T-helper 22 cell (primary cell): ENCODE data around the gene LTBP3.
"Not testable (repeated sequence)": the region's sequence is repeated elsewhere in the genome, so short reads cannot be mapped to it uniquely, and the experiment has no call there.

Experiments
- DNase-seq: peaks from one replicate; pipeline ENCODE4 v3.0.0-alpha.2; 2020; ENCODE audit warnings: low read depth

LTBP3 gene

DNA sequence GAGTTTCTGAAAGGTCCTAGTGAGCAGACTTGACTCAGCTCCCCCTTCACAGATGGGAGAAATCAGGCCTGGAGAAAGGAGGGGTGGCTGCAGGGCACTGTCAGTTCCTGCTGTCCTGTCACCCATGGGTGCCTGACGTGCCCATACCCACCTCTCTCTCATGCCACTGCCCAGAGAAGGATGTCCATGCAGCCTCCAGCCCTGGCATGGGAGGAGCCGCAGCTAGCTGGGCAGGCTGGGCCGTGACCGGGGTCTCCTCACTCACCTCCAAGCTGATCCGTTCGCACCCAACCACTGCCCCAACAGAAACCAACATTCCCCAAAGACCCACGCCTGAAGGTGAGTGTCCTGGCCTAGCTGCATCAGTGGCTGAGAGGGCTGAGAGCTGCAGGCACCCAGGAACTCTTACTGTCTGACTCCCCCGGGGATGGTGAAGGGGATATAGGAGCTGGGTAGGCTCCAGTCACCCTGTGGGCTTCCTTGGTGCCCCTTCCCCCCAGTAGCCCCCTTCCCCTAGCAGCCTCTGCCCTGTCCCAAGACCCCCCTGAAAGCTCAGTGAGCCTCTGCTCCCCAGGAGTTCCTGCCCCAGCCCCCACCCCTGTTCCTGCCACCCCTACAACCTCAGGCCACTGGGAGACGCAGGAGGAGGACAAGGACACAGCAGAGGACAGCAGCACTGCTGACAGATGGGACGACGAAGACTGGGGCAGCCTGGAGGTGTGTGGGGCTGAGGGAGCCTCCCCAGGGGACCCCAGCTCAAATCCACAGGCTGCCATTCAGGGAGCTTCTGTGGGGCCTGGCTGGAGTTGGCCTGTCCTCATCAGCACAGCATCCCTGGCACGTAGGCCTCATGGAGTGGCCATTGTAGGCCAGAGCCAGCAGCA, 21.5 kb downstream of the LTBP3 start:
- no peak for DNase-seq

DNA sequence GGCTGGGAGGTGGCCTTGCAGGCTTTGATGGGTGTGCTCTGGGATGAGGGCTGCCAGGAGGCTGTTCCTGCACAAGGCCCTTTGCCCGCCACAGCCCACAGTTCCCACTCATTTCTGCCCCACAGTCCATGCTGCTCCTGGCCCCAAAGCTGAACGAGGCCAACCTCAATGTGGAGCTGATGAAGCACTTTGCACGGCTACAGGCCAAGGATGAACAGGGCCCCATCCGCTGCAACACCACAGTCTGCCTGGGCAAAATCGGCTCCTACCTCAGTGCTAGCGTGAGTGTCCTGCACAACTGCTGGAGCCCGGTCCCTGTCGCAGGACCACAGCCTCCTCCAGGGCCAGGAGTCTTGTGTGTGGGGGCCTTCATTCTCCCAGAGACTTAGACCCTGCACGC, 23.1 kb downstream of the LTBP3 start:
- no peak for DNase-seq

DNA sequence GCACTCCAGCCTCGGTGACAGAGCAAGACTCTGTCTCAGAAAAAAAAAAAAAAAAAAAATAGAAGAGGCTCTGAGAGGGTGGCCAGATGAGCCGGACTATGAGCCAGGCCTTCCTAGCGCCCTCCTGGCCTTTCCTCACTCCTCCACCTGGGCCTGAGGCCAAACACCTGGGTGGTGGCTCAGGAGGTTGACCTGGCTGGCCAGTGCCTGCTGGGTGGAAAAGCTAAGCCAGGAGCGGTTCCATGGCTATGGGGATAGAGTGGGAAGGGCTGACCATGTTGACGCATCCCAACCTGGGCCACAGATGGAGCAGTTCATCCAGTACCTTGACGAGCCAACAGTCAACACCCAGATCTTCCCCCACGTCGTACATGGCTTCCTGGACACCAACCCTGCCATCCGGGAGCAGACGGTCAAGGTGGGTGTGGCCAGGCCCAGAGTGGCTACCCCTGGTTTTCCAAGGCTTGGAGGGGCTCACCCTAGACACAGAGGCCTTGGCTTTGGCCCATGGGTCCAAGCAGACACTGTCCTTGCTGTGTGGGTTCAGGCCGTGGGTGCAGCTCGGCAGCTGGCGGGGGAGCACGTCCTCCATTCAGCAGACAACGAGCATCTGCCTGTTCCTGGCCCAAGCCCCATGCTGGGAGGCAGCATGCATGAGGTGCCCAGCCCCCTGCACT, 25.6 kb downstream of the LTBP3 start:
- DNase-seq = no peak

DNA sequence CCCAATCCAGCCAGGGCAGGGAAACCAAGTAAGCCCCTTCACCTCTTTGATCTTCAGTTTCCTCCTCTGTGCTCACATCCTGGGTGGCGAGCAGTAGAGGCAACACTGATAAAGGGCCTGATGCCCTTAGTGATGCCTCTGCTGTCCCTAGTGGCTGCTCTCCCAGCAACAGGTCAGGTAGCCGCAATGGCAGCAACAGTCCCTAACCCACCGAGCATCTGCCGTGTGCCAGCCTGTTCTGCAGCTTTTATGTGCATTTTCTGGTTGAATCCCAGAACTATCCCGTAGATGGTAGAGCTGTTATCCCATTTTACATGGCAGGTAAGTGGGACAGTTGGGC, 28.0 kb downstream of the LTBP3 start:
- DNase-seq = no peak

DNA sequence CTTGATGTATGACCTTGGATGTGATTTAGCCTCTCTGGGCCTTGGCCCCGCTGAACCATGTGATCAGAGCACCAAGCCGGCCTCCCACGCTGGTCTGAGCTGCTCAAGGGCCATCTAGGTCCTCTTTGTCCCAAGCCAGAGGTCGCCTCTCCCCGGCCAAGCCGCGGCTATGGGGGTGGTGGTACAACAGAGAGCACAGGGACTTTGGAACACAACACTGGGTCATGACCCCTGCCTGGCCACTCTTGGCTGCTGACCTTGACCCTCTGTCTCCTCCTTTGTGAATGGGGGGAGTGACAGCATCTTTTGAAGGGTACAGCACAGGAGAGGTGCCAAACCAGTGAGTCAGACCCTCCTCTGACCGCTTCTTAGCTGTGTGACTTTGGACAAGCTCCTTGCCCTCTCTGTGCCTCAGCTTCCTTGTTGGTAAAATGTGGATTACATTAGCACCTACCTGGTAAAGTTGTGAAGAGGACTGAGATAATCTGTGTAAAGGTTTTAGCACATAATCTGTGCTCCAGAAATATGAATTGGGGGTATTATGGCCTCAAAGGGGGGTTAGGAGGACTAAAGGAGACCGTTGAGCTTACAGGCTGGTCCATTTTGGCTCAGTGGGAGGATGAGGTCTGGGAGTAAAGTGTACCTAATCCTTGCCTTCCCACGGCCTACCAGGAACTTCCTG, 28.5 kb downstream of the LTBP3 start:
- no peak for DNase-seq

DNA sequence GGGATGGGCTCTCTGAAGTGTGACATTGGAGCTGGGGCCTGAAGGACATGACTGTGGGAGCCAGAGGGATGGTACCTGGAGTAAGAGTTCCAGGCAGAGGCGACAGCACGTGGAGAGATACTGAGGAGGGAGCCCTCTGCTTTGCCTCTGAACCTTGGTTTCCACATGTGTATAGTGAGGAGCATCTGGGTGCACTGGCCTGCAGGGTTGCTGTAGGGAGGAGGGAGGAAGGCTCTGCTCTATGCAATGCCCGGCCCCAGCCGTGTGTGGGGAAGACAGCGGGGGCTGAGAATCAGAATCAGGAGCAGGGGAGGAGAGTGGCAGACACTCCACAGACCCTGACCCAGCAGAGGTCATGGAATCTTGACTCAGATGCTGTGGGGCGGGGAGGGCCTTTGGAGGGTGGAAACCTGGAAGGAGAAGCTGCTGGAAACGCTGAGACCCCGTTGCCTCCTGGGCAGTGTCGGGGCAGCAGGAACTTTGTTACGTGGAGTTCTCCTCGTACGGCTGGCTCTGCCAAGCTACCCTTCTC, 29.3 kb downstream of the LTBP3 start:
- DNase-seq = no peak

DNA sequence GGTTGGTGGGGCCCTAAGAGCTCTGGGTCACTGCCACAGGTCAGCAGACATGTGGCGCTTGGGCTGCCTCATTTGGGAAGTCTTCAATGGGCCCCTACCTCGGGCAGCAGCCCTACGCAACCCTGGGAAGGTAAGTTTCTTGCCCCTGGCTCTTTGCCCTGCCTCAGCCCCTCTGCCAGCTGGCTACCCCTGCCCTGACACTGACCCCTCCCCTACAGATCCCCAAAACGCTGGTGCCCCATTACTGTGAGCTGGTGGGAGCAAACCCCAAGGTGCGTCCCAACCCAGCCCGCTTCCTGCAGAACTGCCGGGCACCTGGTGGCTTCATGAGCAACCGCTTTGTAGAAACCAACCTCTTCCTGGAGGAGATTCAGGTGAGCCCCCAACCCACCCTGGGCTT, 31.4 kb downstream of the LTBP3 start:
- DNase-seq = no peak

DNA sequence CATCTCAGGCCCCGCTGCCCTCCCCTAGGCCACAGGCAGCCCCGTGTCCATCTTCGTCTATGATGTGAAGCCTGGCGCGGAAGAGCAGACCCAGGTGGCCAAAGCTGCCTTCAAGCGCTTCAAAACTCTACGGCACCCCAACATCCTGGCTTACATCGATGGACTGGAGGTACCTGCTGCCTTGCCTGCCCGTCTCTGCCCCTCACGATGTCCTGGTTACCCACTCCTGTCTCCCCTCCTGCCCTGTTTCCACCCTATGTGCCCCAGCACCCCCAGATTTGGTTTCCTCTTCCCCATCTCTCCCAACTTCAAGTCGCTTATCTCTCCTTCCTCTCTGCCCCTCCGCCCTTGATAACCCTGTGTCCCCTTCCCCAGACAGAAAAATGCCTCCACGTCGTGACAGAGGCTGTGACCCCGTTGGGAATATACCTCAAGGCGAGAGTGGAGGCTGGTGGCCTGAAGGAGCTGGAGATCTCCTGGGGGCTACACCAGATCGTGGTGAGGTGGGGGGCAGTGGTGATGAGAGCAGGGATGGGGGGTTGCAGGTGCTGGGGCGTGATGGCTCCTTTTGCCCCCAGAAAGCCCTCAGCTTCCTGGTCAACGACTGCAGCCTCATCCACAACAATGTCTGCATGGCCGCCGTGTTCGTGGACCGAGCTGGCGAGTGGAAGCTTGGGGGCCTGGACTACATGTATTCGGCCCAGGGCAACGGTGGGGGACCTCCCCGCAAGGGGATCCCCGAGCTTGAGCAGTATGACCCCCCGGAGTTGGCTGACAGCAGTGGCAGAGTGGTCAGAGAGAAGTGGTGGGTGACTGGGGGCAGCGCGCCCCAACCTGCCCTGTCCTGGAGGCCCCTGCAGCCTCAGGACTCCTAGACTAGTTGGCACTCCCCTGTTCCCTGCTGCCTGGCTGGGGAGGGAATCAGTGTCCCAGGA, 32.3 kb downstream of the LTBP3 start:
- DNase-seq = no peak

DNA sequence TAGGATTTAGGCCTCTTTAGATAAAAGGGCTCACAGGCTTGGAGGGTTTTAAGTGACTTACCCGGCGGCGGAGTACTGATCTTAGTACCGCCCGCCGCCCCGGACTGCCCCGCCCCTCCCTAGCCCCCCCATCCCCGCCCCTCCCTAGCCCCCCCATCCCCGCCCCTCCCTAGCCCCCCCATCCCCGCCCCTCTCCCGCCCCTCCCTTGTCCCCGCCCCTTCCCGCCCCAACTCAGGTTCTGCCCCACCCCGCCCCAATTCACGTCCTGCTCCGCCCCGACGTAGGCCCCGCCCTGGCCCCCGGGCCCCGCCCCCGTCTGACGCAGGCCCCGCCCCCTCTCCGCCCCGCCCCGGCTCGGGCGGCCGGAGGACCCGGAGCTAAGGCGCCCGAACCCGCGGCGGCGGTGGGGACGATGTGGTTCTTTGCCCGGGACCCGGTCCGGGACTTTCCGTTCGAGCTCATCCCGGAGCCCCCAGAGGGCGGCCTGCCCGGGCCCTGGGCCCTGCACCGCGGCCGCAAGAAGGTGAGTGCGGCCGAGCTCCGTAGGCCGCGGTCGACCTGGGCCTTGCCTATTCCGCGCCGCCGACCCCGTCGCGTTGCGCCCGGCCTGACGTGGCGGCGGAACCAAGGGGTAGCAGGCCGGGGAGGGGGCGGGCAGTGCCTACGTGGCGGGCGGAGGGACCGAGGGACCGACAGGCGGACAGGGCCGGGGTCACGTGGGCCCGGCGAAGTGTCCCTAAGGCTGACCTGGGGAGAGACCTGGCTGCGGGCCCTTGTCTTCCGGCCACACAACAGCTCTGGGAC, 33.2 kb downstream of the LTBP3 start, which contains the start of gene SCYL1:
TSS of gene SCYL1 (plus strand) at position 343 of the 805 bp plus-strand sequence. CDS start at position 414, 71 bp downstream.
- DNase-seq = peak; percentile 72

DNA sequence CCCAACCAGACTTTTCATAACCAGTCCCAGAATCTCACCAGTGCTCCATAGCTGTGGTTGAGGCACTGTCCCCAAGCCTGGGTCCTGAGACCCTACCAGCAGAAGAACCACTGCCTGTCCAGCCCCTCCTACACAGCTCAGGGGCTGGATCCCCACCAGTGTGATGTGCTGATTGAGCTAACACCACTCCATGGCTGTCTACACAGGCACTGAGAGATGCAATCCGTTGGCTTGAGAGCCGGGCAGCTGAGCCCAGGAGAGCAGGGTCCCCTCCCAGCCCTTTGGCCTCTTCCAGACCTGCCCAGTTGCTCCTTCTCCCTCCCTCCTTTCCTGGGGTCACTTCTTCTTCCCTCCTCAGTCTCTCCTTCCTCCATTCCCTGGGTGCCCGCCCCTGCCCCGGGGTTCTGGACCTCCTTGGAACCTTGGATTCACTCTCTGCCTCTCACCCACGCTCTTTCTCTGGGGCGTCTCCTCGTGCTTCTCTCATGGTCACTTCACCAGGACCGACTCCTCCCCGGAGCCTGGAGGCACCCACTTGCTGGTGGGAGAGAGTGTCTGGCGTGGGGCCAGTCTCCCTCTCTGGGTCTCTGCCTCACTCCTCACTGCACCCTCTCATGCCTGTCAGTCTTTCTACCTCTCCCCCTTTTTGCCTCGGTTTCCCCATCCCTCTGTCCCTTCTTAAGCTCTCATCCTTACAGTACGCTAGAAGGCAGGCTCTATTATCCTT, 34.0 kb downstream of the LTBP3 start:
- no peak for DNase-seq

DNA sequence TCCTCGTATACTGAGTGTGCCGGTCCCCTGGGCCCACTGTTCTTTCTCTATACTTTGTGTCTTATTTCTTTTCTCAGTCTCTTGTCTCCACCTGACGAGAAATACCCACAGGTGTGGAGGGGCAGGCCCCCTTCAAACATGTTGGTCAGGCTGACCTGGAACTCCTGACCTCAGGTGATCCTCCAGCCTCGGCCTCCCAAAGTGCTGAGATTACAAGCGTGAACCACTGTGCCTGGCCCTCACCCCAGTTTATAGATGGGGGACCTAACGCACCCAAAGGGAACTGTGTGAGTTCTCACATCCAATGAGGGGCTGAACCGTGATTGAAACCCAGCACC, 34.6 kb downstream of the LTBP3 start:
- DNase-seq = not testable (repeated sequence)

DNA sequence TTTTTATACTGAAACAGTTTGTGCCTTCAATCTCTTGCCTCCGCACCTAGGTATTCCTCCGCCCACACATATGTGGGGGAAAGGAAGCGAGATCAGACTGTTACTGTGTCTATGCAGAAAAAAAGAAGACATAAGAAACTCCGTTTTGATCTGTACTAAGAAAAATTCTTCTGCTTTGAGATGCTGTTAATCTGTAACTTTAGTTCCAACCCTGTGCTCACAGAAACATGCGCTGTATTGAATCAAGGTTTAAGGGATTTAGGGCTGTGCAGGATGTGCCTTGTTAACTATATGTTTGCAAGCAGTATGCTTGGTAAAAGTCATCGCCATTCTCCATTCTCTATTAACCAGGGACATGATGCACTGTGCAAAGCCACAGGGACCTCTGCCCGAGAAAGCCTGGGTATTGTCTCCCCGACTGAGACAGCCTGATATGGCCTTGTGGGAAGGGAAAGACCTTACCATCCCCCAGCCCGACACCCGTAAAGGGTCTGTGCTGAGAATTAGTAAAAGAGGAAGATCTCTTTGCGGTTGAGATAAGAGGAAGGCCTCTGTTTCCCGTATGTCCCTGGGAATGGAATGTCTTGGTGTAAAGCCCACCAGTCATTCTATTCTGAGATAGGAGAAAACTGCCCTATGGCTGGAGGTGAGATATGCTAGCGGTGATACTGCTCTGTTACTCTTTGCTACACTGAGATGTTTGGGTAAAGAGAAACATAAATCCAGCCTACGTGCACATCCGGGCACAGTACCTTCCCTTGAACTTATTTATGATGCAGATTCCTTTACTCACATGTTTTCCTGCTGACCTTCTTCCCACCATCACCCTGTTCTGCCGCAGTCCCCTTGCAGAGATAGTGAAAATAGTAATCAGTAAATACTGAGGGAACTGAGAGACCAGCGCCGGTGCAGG, 35.2 kb downstream of the LTBP3 start:
- not testable (repeated sequence) for DNase-seq

DNA sequence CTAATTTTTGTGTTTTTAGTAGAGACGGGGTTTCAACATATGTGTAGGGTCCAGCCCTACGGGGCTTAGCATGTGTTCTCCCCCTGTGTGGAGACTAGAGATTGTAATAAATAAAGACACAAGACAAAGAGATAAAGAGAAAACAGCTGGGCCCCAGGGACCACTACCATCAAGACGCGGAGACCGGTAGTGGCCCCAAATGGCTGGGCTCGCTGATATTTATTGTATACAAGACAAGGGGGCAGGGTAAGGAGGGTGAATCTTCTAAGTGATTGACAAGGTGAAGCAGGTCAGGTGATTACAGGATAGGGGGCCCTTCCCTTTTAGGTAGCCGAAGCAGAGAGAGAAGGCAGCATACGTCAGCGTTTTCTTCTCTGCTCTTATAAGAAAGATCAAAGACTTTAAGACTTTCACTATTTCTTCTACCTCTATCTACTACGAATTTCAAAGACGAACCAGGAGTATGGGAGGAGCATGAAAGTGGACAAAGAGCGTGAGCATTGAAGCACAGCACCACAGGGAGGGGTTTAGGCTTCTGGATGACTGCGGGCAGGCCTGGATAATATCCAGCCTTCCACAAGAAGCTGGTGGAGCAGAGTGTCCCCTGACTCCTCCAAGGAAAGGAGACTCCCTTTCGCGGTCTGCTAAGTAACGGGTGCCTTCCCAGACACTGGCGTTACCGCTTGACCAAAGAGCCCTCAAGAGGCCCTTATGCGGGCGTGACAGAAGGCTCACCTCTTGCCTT, 36.2 kb downstream of the LTBP3 start:
- not testable (repeated sequence) for DNase-seq

DNA sequence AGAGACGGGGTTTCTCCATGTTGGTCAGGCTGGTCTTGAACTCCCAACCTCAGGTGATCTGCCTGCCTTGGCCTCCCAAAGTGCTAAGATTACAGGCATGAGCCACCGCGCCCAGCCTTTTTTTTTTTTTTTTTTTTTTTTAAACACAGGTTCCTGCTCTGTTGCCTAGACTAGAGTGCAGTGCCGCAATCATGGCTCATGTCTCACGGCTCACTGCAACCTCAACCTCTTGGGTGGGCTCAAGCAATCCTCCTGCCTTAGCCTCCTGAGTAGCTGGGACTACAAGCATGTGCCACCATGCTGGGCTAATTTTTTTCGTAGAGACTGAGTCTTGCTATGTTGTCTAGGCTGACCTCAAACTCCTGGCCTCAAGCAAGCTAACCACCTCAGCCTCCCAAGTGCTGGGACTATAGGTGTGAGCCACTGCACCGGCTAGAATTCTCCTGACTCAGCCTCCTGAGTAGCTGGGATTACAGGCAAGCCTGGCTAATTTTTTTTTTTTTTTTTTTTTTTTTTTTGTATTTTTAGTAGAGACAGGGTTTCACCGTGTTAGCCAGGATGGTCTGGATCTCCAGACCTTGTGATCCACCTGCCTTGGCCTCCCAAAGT, 39.1 kb downstream of the LTBP3 start:
- DNase-seq = not testable (repeated sequence)

DNA sequence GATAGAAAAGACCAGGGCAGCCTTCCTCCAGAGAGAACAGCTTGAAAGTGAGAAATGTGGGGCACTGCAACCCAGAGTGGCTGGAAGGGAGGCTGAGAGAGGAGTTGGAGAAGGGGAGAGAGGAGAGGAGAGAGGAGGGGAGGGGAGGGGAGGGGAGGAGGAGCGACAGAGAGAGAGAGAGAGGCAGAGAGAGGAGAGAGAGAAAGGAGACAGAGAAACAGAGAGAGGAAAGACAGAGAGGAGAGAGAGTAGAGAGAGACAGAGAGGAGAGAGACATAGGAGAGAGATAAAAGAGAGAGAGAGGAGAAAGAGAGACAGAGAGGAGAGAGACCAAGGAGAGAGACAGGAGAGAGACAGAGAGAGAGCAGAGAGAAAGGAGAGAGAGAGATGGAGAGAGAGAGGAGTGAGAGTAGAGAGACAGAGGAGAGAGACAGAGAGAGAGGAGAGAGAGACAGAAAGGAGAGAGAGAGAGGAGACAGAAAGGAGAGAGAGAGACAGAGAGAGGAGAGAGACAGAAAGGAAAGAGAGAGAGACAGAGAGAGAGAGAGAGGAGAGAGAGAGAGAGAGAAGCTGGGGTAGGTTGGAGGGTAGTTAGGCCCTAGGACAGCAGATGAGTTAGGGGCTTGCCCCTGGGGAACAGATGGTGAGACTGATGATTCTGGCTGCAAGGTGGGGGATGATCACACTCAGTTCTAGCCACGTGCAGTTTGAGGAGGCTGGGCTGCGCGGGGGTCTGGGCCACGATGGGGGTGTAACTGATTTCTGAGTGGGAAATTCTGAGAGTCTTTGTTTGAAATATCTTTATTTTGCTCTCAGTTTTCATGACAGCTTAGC, 41.8 kb downstream of the LTBP3 start:
- DNase-seq = no peak

DNA sequence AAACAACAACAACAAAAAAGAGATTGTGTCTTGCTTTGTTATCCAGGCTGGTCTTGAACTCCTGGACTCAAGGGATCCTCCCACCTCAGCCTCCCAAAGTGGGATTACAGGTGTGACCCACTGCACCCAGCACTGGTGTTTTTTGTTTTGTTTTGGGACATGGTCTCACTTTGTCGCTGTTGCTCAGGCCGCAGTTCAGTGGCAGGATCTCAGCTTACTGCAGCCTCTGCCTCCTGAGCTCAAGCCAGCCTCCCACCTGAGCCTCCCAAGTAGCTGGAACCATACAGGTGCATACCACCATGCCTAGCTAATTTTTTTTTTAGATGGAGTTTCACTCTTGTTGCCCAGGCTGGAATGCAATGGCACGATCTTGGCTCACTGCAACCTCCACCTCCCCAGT, 45.8 kb downstream of the LTBP3 start:
- DNase-seq = not testable (repeated sequence)
